HTR-8/SVneo (cell line): ENCODE results near the gene MEF2D.

Experiments used
- DNase-seq: peaks from one replicate; pipeline ENCODE4 v3.0.0; 2011; ENCODE audit warnings: low spot score, mixed read lengths; ENCODE audit not compliant: insufficient read length
- FAIRE-seq: peaks from 2 replicates; lab custom pipeline; 2011; peaks lifted over from hg19 to GRCh38; lab: Jason Lieb, UNC

The MEF2D gene

DNA sequence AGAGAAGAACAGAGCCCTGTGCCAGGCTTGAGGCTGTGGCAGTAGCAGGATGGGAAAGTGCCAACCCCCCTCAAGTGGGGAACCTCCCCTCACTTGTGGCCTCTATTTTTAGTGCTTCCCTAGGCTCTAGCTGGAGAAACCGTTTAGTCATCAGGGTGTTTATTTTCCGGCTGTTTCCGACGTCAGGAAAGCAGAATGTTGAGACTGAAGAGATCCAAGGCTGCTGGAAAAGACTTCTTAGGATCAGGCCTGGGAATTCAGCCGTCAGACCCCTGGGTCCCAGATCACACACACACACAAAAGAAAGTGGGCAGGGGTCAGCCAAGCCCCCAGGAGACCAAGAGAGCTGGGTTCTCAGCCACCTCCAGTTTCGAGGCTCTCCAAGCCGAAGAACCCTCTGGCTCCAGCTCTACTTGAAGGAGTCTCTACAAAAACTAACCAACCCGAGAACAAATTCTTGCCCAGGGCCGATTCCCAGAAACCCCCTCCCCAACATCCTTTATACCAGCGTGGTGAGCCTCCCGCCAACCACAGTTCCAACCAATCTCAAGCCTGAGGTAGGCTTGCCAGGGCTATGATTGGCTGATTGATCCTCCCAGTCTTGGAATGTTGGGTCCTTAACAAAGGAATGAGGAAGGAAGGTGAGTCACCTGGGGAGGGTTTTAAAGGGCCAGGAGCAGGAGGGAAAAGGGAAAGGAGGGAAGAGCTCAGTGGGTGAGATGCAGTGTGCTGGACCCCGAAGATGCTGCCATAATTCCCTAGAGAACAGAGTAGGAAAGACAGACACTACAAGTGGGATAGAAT lies 2.5 kb upstream of the MEF2D start:
- DNase-seq, result peak; percentile 76
- FAIRE-seq, result no peak

DNA sequence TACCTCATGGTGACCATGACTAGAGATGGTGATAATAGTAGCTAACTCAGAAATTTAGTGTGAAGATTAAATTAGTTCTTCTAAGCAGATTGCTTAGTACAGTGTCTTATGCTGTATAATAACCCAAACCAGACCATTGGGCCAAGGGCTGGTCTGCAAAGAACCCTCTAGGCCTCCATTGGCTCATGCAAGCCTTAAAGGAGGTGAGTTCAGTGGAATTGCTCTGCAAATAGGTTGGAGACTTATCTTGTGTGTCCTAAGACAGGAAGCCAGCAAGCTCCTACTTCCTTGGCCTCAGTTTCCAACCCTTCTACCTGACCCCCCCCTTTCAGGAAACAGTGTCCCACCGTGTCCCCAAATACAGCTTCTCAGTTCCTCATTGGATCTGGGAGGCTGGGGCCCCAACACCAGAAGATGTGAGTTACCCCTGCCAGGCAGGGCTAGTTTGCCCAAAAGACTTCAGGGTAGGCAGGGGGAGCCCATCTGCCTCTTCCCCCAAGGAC lies 1.9 kb upstream of the MEF2D start:
- FAIRE-seq (no peak), DNase-seq (no peak)

DNA sequence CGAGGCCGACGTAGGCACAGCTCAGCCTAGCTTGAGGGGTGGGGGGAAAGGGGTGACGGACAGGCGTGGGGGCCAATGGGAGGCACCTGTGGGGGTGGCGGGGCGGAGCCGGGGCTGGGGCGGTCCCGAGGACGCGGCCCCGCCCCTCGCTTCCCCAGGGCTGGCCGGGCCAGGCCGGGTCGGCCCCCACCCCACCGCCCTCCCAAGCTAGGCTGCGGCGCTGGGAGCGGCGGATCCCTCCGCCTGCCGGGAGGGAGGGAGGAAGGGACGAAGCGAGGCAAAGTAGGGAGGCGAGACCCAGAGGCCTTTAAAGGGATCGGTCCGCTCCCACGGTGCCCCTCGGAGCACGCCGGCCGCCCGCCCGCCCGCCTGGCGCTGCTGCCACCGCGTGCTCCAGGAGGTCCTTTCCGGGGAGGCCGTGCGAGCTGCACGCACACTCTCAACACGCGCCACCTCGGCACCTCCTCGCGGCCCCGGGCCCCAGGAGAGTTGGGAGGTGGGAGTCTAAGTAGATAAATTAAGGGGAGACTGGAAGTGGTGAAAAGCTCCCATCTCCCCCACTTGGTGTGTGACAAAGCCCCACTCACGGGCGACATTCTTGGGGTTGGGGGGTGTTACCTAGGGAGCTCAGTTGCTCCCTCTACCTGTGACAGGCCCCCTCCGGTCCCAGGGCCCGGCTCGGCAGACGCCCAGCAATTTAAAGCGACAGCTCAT lies 375 bp upstream of the MEF2D start:
- FAIRE-seq (no peak), DNase-seq (peak; percentile 89)

DNA sequence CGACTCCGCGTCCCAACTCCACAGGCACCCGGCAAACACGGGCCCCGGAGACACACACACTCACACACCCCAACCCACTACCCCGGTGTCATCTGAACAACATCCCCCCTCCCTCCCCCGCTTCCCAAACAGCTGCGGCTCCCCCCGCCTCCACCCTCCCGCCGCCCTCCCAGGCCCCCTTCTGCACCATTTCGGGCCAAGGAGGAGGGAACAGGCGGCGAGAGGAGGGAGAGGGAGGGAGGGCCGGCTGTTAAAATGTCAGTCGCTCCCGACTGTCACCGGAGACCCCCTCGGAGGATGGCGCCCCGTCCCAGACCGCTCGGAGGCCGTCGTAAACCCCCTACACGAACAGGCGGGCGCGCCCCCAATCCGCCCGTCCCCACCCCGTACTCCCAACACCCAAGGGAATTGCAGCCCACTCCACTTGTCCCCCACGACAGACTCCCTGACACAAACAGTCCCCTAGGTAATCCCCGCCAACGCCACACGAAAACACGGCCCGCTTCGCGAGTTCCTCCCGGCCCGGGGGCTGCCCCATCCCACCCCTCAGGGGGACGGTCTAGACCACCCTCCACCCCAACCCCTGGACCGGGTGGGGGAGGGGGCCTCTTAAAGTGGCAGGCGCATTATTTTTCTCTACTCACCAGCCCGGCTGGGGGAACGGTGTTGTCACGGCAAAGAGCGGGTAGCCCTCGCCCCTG lies 583 bp downstream of the MEF2D start:
- FAIRE-seq (no peak), DNase-seq (no peak)

DNA sequence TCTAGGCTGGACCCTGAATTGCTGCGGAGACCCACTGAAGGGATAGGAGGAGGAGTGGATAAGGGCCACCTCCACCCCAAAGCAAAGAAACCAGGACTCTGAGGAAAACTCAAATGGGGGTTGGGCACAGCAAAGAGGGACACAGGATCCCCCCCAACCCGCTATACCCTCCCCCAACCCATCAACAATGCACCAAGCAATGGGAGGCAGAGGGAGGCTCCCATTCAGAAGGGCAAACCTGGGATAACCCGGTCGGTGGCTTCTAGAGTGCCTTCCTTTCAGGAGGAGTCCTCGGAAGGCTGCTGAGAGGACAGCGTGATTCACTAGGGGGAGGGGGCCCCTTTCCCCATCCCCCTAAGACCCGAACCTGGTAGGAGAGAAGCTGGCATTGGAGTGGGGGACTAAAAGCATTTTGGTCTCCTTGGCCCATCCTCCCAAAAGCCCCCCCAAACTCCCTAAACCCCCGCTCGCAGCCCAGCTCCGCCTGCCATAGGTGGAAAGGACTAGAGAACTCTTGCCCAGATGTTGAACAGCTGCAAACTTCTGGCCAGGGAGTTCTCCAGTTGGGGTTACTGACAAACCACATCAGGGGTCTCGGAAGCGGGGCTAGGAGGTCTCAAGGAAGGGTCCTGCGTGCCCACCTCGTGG lies 1.3 kb downstream of the MEF2D start:
- FAIRE-seq (no peak), DNase-seq (no peak)

DNA sequence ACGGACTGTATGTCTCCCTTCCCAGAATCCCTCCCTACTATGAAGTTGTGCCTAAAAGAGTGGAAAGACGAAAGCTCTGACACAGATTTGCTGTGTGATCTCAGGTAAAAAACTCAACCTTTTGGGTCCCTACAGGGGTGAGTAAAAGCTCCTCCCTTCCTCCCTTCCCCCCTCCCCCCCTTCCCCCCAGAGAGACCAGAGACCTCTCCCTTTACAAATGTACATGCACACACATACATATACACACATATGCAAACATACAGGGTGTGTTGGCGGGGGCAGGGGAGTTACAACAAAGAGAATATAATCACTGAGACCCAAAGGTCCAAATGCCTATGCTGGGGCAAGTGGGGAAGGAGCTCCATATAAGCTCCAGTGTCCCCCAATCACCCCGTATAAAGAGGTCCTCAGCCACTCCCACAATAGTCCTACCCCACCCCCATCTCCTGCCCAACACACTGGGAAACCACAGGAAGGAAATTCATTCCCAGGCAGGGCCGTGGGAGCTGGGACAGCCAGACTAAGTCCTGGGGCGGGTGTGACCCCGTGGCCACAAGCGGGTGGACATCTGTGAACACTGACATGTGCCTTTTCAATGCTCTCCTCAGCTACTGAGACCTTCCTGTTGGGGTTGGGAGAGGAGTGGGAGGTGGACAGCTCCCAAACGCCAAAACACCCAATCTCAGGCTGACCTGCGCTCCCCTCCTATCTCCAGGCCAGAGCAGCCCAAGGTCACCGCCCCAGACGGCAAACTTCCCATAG lies 2.0 kb downstream of the MEF2D start:
- FAIRE-seq (no peak), DNase-seq (no peak)

DNA sequence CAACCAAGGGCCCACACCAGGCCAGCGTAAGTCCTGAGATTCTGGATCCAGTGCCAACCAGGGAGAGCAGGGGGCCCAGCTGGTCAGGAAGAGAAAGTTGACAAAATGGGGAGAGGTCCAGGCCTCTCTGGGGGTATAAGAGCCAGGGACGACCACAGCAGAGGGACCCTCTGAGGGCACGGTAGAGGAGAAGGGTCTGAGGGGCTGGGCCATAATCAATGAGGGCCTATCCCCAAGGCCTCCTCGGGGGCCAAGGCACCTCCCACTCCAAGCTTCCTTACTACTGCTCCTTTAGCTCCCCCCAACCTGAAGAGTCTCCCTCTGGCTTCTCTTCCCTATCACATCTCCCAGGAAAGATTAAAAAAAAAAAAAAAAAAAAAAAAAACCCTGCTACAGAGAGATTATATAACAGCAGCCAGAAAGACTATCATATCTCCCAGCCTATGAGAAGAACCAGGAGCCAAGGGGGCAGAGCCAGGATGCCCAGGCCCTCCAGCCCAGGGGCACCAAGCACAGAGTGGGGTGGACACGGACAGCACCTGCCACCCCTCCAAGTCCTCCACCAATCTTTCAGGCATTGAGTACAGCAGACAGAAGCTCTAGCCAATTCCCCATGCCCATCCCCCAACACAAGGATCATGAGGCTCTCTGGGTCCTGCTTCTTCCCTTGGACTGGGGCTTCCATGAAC lies 2.7 kb downstream of the MEF2D start:
- FAIRE-seq, result no peak
- no peak for DNase-seq

DNA sequence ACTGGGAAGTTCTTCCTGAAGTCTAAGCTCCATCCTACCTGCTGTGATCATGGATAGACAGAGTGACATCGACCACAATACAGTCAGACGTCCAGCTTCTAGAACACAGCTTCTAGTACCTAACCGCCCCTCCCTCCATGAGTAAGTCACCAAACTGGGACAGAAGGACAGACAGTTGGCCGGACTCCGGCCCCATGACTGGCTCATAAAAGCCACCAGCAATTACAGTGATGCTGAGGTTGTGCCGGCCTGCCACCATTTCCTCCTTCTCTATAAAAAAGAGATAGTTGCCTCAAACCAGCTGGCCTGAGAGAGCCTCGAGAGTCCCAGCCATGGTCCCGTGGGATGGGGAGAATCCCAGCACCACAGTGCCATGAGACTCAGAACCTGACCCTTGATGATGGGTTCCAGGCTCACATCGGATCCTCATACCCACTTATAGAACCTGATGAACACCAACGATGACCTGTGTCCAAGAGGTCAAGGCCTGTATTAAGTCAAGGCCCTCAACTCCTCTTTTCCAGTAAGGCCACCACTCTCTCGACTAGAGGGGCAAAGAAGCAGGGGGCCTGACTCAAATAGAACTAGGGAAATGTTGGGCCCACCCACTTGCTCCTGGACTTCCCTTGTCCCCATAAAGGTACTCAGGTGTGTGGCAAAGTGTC lies 3.4 kb downstream of the MEF2D start:
- FAIRE-seq, result no peak
- DNase-seq, result no peak

DNA sequence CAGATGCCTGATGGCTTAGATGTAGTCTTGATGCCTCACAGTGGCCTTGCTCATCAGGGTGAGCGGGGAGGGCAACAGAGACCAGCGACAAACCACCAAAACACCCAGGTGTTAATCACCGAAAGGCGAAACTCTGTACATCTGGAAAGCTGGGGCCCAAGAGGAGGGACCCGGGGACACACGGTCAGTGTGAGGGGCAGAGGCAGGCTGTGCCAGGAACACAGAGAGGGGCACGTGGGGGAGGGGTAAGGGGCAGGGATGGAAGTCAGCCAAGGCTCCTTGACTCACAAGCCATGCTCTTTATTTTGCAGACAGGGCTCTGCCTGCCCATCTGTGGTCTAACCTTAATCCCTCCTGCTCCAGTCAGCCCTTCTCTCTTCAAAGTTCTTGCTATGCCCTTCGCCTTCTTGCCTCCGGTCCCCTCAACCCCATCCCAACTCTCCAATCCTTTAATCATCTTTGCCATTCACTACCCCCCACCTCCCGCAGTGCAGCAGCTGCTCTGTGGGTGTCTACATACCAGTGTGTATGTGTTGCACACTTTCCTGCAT lies 4.3 kb downstream of the MEF2D start:
- DNase-seq (no peak), FAIRE-seq (no peak)

DNA sequence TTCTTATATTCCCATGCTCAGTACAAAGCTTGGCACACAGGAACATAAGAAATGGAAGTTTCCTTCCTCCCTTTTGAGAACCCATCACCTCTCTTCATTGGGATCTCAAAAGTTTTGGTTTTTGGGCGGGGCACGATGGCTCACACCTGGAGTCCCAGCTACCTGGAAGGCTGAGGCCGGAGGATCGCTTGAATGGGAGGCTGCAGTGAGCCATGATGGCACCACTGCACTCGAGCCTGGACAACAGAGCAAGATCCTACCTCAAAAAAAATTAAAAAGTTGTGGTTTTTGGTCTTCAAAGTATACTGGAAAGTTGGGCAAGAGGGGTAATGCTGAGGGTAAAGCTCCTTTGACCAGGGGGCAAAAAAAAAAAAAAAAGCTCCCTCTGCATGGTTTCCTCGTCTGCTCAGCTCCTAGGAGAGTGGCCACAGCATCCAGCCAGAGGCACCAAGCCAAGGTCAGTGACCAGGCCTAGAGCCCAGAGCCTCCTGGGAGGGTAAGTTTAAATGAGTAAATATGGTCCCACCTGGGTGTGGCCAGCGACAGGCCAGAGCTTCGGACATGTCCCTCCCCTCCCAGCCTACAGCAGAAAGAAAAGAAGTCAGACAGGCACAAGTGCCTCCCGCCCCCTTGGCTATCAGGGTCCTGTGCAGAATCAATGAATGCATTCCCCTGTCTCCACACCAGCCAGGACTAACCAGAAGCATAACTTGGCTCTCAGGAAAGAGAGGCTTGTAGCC lies 5.0 kb downstream of the MEF2D start:
- FAIRE-seq (no peak), DNase-seq (no peak)

DNA sequence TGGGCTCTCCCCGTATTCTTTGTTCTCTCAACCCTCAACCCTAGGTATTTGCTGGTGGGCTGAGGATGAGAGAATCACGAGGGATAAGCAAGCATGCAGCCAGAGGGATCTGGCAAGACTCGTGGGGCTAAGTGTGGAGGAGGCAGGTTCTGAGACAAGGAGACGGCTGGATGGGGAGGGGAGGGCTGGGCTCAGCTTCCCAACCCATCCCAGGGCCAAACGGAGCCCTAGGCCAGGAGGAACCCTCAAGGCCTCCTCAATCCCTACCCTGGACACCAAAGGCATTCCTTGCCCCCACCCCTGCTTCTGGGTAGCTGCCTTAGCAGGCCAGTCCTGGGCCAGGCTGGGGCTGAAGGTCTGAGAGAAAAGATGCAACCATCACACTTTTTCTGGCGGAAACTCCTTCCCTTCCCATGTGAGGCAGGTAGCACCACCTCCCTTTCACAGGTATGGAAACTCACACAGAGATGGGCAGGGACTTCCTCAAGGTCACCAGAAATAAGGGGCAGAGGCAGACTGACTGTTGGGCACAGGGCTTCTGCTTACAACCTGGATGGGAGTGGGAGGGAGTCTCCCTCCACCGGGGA lies 6.2 kb downstream of the MEF2D start:
- DNase-seq (no peak), FAIRE-seq (no peak)

DNA sequence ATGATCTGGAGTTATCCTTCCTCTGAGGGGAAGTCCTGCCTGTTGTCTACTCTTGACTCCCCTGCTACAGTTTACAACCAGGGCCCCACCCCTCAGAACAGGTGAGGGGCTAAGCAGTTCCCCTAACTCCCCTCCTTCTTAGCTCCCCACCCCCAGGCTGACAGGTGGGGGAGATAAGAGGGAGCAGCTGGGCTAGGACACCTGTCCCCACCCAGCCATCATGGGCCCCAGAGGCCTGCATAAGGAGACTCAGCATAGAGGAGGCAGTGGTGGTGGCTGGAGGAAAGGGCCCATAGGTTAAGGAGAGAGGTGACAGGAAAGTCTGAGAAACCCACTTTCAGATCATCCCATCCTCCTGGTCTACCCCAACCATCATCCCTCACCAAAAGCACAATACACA lies 6.8 kb downstream of the MEF2D start:
- no peak for FAIRE-seq
- no peak for DNase-seq

DNA sequence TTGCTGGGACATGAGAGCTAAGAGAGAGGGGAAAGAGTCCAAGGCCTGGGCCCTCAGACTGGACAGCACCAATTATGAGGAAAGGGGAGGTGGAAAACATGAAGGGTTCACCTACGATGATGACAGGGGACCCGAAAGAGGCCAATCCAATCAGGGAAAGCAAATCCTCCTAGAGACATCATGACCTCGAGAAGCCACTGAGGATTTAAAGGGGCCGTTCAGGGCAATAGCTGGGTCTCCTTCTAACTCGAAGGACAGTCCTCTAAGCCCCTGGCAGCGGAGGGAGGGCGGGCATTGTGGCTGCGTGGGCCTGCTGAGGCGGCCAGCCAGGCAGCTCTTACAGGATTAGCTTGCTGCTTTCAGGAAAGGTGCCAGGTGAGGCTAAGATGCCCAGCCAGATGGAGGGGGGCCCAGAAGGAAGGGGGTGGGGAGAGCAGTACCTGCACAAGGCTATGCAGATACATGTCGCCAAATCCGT lies 7.4 kb downstream of the MEF2D start:
- no peak for DNase-seq
- FAIRE-seq, result no peak

DNA sequence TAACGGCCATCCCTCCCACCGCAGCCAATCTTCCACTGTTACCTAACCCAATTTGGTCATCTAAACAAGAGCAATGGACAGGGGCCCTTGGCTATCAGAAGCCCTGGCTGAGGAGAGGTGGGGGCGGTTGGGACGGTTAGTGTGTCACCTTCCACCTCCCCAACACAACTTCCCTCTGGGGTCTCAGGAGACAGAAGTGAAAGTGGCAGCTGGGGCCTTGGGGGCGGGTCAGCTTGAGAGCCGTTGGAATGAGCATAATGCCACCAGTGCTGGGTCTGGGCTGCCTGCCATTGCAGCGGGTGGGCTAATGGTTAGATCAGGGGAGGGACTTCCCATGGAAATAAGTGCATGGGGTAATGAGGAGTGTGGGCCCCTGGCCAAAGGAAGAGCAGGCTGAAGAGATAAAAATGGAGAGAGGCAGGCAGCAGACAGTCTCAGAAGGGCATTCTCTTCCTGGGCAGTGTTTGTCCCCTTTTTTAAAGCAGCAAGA lies 7.9 kb downstream of the MEF2D start:
- no peak for FAIRE-seq
- DNase-seq, result no peak

DNA sequence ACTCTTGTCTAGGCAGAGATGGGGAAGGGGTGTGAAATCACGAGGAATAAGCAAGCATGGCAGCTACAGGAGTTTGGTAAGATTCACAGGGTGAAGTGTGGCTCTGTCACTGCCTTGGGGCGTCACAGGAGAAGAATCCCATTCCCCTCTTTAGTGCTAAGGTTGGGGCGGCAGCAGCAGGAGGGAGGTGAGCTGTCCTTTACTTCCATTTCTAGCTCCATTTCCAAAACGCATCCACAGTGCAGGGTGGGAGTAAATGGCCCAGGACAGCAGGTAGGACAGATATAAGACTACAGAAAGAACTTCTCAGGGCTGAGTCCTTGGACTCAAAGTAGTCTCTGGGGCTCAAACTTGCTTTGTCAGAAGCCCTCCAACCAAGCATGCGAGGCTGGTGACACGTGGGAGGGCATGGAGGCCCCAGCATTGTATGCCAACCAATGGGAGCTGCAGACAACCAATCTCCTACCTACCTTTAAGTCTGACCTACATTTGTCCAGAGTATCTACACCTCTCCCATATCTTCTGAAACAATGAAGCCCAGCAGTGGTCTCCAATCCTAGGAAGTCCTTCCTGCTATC lies 8.5 kb downstream of the MEF2D start:
- FAIRE-seq (no peak), DNase-seq (no peak)

DNA sequence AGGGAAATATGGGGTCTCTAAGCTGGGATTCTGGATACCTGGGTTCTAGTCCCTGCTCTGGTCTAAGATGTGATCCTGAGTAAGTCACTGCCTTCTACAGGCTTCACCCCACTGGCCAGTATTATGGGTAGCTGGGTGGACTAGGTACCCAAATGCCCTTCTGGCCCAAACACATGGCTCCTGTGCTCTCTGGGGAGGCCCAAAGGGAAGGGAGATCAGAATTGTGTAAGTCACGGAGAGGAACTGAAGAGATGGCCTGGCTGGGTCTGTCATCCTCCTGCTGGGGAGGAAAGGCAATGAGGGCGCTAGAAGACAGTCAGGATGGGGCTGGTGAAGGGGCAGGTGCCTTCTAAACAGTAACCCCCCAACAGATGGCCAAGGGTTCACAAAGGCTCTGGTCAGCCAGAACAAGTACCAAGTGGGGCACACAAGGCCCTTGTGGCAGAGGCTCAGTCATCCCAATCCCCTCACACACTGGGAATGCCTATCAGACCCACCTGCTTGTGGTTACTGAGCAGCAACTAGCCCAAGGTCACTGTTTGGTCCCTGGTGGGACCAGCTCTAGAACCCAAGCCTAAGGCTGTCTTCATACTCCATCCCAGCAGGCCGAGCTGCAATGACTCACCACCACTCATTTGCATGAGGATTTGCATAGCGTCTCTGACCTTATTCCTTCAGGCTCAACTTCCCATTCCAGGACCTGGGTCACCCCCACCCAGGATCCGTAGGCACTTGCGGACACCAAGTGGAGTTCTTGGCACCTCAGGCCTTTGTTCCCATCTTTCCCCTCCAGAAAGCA lies 9.2 kb downstream of the MEF2D start:
- DNase-seq (no peak), FAIRE-seq (no peak)
